GM12873 (cell line): ENCODE results near the gene ARRDC2.

Experiments
- CTCF ChIP-seq: IDR thresholded peaks from 2 replicates; pipeline ENCODE4 v1.5.1; 2012; ENCODE audit warnings: low read depth, mild to moderate bottlenecking, moderate library complexity, low read length, control low read depth; ENCODE audit not compliant: insufficient read depth; ENCODE audit errors: missing control alignments

ARRDC2 gene

GRCh38 chr19:17968362-17968761, 39.6 kb upstream of the ARRDC2 start:
- TF ChIP-seq CTCF: no peak

GRCh38 chr19:17969096-17969792, 38.7 kb upstream of the ARRDC2 start:
- TF ChIP-seq CTCF: no peak

GRCh38 chr19:17972230-17972629, 35.7 kb upstream of the ARRDC2 start:
- TF ChIP-seq CTCF: no peak

- TF ChIP-seq CTCF: no peak
Observed at GRCh38 chr19:17973759-17974158, 34.2 kb upstream of the ARRDC2 start.

- TF ChIP-seq CTCF: no peak
Observed at GRCh38 chr19:17974551-17974950, 33.4 kb upstream of the ARRDC2 start.

GRCh38 chr19:17975032-17975431, 32.9 kb upstream of the ARRDC2 start:
- no peak for TF ChIP-seq CTCF

- no peak for TF ChIP-seq CTCF
Observed at GRCh38 chr19:17977021-17977420, 30.9 kb upstream of the ARRDC2 start.
